Mucosa of rectum (tissue), 2 donors: ENCODE measurements around the gene RHBDL2.
A peak's percentile ranks its signal among the peaks of the same experiment; 100 is the strongest.
"Not testable (repeated sequence)": the region's sequence is repeated elsewhere in the genome, so short reads cannot be mapped to it uniquely, and the experiment has no call there.

ENCODE experiments used
- H3K27ac ChIP-seq, 2 donors: one replicate each; pipeline ENCODE4 v1.7.0; 2013; ENCODE audit warnings: inconsistent platforms in 2 of 2, low read depth in 2 of 2, low read length in 2 of 2
- H3K27me3 ChIP-seq, 2 donors: one replicate each; pipeline ENCODE4 v1.7.0; 2013; ENCODE audit warnings: low read length in 2 of 2; ENCODE audit not compliant: control insufficient read depth in 2 of 2, insufficient read depth in 2 of 2
- H3K36me3 ChIP-seq, 2 donors: one replicate each; pipeline ENCODE4 v1.7.0; 2013; ENCODE audit warnings: low read length in 2 of 2; ENCODE audit not compliant: control insufficient read depth in 2 of 2, insufficient read depth in 2 of 2
- H3K4me1 ChIP-seq, 2 donors: one replicate each; pipeline ENCODE4 v1.7.0; 2013; ENCODE audit warnings: low read length in 2 of 2, mild to moderate bottlenecking in 1 of 2; ENCODE audit not compliant: control insufficient read depth in 2 of 2, insufficient read depth in 2 of 2
- H3K4me3 ChIP-seq, 2 donors: one replicate each; pipeline ENCODE4 v1.7.0; 2013; ENCODE audit warnings: low read length in 2 of 2
- H3K9ac ChIP-seq, 2 donors: one replicate each; pipeline ENCODE4 v1.7.0; 2013; ENCODE audit warnings: low read length in 2 of 2, low read depth in 1 of 2, mild to moderate bottlenecking in 1 of 2
- H3K9me3 ChIP-seq, 2 donors: one replicate each; pipeline ENCODE4 v1.7.0; 2013; ENCODE audit warnings: low read length in 2 of 2; ENCODE audit not compliant: control insufficient read depth in 2 of 2
- donor health status: healthy.
- donor health status: Normal muscosa, but diverticular disease.

Gene RHBDL2, protein sequence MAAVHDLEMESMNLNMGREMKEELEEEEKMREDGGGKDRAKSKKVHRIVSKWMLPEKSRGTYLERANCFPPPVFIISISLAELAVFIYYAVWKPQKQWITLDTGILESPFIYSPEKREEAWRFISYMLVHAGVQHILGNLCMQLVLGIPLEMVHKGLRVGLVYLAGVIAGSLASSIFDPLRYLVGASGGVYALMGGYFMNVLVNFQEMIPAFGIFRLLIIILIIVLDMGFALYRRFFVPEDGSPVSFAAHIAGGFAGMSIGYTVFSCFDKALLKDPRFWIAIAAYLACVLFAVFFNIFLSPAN

DNA sequence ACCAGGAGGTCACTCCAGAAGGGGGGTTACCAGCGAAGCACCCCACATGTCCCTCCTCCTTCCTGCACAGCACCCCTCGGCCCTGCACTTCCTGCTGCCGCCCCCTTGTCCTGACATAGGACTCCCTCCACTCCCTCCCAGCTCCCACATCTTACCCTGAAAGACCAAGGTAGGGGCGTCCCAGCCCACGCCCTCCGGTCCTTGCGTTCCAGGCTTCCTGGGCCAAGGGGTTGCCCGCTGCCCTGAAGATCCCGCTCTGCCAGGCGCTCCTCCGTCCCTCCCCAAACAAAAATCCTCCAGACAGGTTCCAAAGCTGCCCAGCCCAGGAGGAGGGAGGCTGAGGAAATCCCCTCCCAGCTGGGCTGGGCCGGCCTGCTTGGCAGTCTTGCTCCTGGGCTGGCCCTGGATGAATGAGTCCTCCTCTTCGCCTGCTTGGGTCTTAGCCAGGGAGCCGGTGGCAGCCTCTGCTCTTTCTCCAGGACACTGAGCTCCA lies at the start of gene RHBDL2:
TSS of gene RHBDL2 (minus strand) at position 304 of the 493 bp plus-strand sequence. CDS start 22,618 bp downstream, outside the sequence.
- Histone ChIP-seq H3K27ac (peak within 1 kb of the TSS; percentile 86 to 89), H3K4me3 (peak within 1 kb of the TSS; percentile 87), H3K36me3 (no peaks in the 10 kb centered on the region), H3K9me3 (no peaks in the 10 kb centered on the region), H3K27me3 (no peaks in the 10 kb centered on the region), H3K4me1 (peaks cover 8 to 18% of the 10 kb centered on the region in 2 donors), H3K9ac (peak within 1 kb of the TSS; percentile 84 to 88)

DNA sequence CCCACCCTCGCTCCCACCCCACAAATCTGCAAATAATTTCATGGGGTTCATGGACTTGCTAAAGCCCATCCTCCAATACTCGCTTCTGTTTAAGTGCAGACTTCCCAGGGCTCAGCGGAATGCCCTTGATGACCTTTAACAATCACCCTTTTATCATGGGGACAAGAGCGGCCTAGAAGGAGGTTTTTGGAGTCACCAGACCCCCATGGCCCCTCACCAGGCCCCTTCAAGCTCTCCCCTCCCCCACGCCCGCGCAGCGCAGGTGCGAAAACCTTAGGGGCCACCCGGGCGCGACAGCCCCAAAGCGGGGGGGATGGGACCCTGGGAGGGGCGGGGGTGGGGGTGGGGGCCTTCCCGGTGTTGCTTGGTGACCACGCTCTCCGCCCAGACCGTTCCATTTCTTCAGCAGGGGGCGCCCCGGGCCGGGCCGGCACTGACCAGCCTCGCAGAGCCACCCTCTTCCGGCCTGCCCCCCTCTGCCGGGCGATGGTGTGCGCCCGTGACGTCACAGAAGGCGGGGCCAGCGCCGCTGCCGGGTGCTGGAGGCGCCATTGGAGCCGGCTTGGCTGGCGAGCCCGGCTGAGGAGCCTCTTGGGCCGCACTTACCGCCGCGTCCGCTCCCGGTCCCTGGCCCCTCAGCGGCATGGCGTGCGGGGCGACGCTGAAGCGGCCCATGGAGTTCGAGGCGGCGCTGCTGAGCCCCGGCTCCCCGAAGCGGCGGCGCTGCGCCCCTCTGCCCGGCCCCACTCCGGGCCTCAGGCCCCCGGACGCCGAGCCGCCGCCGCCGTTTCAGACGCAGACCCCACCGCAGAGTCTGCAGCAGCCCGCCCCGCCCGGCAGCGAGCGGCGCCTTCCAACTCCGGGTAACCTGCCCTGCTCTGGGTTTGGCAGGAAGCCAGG lies 49.4 kb upstream of the RHBDL2 start, which contains the start of gene AKIRIN1:
TSS of gene AKIRIN1 (plus strand) at position 539 of the 900 bp plus-strand sequence. CDS start at position 644, 105 bp downstream.
- Histone ChIP-seq H3K4me3 (peak within 1 kb of the TSS; percentile 83 to 90), H3K4me1 (peaks cover 10 to 22% of the 10 kb centered on the region in 2 donors), H3K9me3 (no peaks in the 10 kb centered on the region), H3K36me3 (peaks cover 0 to 4% of the 10 kb centered on the region in 2 donors), H3K27ac (peak within 1 kb of the TSS; percentile 89 to 90), H3K9ac (peak within 1 kb of the TSS; percentile 63 to 94), H3K27me3 (no peaks in the 10 kb centered on the region)

DNA sequence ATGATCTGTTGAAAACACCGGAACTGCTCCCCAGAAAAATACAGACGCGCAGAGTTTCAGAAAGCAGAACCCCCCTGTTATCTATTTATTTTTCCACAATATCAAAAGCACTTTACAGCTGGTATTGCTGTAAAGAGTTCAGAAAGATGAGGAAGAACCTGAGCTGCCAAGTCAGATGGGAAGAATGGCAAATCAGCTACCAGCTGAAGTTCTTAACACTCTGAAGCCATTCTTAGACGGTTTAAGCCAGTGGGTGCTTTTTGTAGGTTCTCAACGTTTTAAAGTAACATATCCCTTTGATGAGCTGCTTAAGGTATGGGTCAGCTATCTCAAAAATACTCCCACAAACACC lies 48.7 kb upstream of the RHBDL2 start:
- Histone ChIP-seq H3K4me3 (peak overlapping the region; percentile 68 to 85), H3K36me3 (peaks cover 0 to 4% of the 10 kb centered on the region in 2 donors), H3K27ac (peak overlapping the region; percentile 89 to 90), H3K4me1 (peaks cover 10 to 28% of the 10 kb centered on the region in 2 donors), H3K27me3 (no peaks in the 10 kb centered on the region), H3K9me3 (no peaks in the 10 kb centered on the region), H3K9ac (peak overlapping the region; percentile 48 to 68)

DNA sequence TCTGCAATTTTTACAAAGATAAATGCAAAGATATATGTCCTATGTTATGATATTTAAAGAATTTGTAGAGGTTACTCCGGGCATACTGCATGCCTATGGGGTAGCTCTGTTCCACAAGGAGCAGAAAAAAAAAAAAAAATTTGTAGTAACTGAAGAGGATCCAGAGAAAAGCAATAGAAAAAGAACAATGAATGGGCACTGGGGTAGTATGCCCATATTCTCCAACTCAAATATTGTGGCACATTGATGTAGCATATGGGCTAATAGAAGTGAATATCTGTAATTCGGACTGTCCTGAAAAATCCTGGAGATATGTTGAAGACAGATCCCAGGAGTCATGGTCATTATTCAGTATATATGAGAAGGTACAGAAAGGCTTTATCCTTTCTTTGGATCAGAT lies 48.3 kb upstream of the RHBDL2 start:
- Histone ChIP-seq H3K4me1 (peaks cover 10 to 28% of the 10 kb centered on the region in 2 donors), H3K4me3 (no peak overlapping the region), H3K9me3 (no peaks in the 10 kb centered on the region), H3K27me3 (no peaks in the 10 kb centered on the region), H3K9ac (peak overlapping the region in 1 of 2 donors; percentile 68), H3K27ac (no peak overlapping the region), H3K36me3 (peaks cover 0 to under 1% of the 10 kb centered on the region in 2 donors)

DNA sequence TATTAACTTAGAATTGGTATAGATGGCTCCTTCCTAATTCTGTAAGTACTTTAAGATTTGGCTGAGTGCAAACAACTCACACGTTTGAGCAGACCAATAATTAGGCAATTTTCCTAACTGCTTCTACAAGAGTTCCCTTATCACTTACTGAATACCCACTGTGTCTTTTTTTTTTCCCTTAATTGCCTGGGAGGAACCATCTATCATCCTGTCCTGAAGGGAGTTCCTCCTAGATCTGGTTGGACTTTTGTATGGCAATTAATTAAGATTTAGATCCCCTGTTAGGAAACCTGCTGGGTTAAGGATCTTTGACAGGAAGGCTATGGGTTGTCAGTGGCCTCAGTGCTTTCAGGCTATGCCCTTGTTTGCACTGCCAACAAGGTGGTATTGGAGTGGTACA lies 37.8 kb upstream of the RHBDL2 start:
- not testable (repeated sequence) for H3K4me1 ChIP-seq, H3K9me3 ChIP-seq, H3K36me3 ChIP-seq, H3K4me3 ChIP-seq, H3K27me3 ChIP-seq, H3K9ac ChIP-seq, H3K27ac ChIP-seq

DNA sequence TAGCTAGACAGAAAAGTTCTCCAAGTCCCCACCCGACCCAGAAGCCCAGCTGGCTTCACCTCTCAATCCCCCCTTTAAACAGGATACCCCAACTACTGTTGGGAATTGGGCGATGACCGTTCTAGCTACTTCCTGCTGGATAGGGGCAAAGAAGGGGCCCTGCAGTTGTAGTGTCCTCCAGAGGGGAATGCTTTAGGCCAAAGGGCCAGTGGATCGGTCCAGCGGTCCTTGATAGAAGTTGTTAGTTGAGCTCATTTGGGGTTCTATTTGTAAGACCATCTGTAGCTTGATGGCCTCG lies 36.6 kb upstream of the RHBDL2 start:
- H3K9ac ChIP-seq, H3K36me3 ChIP-seq, H3K27me3 ChIP-seq, H3K4me1 ChIP-seq, H3K27ac ChIP-seq, H3K9me3 ChIP-seq, H3K4me3 ChIP-seq: not testable (repeated sequence)

DNA sequence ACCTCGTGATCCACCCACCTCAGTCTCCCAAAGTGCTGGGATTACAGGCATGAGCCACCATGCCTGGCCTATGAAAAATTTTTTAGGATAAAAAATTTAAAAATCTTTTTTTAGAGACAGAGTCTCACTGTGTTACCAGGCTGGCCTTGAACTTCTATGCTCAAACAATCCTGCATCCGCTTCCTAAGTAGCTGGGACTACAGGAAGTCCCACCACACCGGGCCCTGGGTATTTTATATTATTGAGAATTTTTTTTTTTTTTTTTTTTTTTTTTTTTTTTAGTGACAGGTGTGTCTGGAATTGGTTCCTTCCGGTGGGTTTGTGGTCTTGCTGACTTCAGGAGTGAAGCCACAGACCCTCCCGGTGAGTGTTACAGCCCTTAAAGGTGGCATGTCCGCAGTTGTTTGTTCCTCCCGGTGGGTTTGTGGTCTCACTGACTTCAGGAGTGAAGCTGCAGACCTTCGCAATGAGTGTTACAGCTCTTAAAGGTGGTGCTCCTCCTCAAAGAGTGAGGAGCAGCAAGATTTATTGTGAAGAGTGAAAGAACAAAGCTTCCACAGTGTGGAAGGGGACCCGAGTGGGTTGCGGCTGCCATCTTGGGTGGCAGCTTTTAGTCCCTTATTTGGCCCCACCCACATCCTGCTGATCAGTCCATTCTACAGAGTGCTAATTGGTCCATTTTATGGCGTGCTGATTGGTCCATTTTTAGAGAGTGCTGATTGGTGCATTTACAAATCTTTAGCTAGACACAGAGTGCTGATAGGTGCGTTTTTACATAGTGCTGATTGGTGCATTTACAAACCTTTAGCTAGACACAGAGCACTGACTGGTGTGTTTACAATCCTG lies 36.0 kb upstream of the RHBDL2 start:
- H3K4me3 ChIP-seq, H3K9ac ChIP-seq, H3K27ac ChIP-seq, H3K4me1 ChIP-seq, H3K36me3 ChIP-seq, H3K27me3 ChIP-seq, H3K9me3 ChIP-seq: not testable (repeated sequence)

DNA sequence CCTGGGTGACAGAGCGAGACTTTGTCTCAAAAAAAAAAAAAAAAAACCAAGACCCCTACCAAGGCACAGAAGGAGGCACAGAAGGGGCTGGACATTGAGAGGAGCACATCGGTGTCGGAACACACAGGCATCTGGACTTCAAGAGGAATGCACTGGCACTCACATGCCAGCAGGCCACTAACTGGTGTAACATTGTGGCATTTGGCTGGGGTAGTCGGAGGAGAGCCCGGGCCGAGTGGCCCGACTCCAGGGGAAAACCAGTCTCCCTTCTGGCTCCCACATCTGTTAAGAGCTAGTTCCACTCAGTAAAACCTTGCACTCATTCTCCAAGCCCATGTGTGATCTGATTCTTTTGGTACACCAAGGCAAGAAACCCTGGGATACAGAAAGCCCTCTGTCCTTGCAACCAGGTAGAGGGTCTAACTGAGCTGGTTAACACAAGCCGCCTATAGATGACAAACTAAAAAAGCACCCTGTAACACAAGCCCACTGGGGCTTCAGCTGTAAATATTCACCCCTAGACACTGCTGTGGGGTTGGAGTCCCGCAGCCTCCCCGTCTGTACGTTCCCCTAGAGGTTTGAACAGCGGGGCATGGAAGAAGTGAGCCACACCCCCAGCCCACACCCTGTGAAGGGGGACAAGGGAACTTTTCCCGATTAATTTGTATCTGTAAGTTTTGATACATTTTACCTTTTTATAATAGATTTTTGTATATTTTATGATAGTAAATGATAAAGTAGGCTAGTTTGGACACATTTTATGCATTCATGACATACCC lies 32.2 kb upstream of the RHBDL2 start:
- peaks cover 6 to 10% of the 10 kb centered on the region in 2 donors for H3K4me1 ChIP-seq
- H3K36me3 ChIP-seq = no peaks in the 10 kb centered on the region
- H3K27ac ChIP-seq = no peak overlapping the region
- no peak overlapping the region for H3K9ac ChIP-seq
- H3K9me3 ChIP-seq = no peaks in the 10 kb centered on the region
- no peak overlapping the region for H3K4me3 ChIP-seq
- no peaks in the 10 kb centered on the region for H3K27me3 ChIP-seq

DNA sequence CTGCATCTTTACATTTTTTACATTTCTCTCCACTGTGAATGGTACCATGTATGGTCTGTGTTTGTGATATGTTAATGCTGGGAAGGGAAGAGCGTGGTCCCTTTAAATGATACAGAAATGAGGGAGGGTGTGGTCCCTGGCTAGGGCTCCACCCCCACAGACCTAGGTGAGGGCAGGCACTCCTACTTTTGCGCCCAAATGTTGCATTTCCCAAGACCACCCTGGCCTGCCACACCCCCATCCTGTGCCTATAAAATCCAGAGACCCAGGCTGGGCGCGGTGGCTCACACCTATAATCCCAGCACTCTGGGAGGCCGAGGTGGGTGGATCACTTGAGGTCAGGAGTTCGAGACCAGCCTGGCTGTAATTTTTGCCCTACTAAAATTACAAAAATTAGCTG lies 31.5 kb upstream of the RHBDL2 start:
- not testable (repeated sequence) for H3K9me3 ChIP-seq, H3K27me3 ChIP-seq, H3K27ac ChIP-seq, H3K4me3 ChIP-seq, H3K9ac ChIP-seq, H3K36me3 ChIP-seq
- peaks cover 8 to 12% of the 10 kb centered on the region in 2 donors for H3K4me1 ChIP-seq
